Measurements from ENCODE around the gene ZNF14. TPM values are rescaled to one million over a fixed set of nuclear protein-coding genes. Genes with fewer than 3 reads are reported as not detected.
"Not testable (repeated sequence)": the region's sequence is repeated elsewhere in the genome, so short reads cannot be mapped to it uniquely, and the experiment has no call there.

The ZNF14 gene
- 4.6 TPM for total RNA-seq
- long read RNA-seq, transcript ZNF14-201 (4 exons, 2,949 nt) = major isoform, 7 of 7 reads
- long read RNA-seq, partial matches to known transcripts = 0 of 7 reads
- long read RNA-seq, other reads (novel, unspliced or antisense) = 0 of 7 reads

- peak; percentile 95 for DNase-seq (ENCODE audit: low spot score)
- intact Hi-C loops (cut with DNase I) = loop anchor here (2.0 to 5.0 kb wide), 2 partner anchors 44 to 66 kb away; partner anchors contain the start of gene ZNF101
Observed at GRCh38 chr19:19732579-19733501, at the start of gene ZNF14. TSS of gene ZNF14 (minus strand) at chr19:19733112. CDS start at chr19:19732958, 154 bp downstream.

- intact Hi-C loops (cut with DNase I) = not testable (repeated sequence)
Observed at GRCh38 chr19:19781791-19782190, 48.9 kb upstream of the ZNF14 start.

DNA sequence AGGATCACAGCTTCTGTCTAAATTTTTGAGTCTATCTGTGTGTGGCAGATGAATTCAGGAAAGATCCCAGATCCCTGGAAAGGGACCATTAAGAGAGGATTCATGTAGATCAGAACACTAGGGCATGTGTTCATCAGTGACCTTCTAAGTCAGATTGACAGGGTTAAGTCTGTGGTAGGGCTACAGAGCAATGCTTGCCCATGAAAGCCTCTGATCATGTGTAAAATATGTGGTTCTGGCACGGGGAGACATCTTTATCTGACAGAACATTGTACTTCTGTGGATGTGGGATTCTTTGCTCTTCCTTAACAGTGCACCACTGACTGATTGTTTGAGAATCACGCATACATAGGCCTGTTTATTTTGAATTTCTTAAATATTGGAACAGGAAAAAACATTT, 45.8 kb upstream of the ZNF14 start:
- intact Hi-C loops (cut with DNase I) = loop anchor here (5.0 kb wide), 3 partner anchors 44 to 116 kb away; partner anchors contain the start of genes ATP13A1, ZNF253 and ZNF506
- DNase-seq (ENCODE audit: low spot score) = no peak

More at GRCh38 chr19:19781791-19782190, 48.9 kb upstream of the ZNF14 start:
- not testable (repeated sequence) for DNase-seq (ENCODE audit: low spot score)

- intact Hi-C loops (cut with DNase I) = loop anchor here (2.0 to 5.0 kb wide), 4 partner anchors 45 to 115 kb away; partner anchors contain the start of genes ATP13A1, ZNF14, ZNF253 and ZNF506
- no peak for DNase-seq (ENCODE audit: low spot score)
Observed at GRCh38 chr19:19777692-19778091, 44.8 kb upstream of the ZNF14 start.

DNA sequence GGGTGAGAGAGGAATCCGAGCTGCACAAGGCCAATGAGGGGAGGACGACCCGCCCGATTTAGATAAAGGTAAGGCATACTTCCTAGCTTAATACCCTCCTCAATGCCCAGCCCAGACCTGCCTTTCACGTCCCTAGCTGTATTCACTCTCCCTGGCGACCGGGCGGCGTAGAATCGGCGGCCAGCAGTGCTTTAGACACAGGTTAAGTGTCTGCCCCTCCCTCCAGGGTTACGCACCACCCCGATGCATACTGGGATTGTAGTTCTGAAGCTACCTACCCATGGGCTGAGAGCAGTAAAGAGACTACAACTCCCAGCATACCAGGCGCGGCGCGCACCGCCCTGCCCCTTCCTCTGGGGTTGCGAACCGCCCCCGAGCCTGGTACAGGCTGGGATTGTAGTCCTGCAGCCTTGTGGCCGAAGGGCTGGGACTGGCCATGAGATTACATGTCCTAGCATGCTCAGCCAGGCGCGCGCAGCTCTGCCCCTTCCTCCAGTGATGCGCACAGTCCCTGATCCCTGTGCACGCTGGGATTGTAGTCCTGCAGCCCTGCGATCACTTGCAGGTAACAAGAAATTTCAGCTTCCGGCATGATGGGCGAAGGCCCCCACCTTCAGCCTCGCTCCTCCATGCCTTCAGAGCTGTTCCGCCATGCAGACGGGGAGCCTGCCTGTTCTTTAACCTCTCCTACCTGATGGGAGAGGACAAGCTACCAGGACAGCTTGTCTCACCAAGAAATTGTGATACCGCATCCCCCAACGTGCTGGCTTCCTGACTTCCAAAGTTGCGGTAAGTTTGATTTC, 43.5 kb upstream of the ZNF14 start:
- intact Hi-C loops (cut with DNase I) = loop anchor here (2.0 to 5.0 kb wide), 4 partner anchors 44 to 114 kb away; partner anchors contain the start of genes ATP13A1, ZNF14, ZNF253 and ZNF506
- peak; percentile 99 for DNase-seq (ENCODE audit: low spot score)

DNA sequence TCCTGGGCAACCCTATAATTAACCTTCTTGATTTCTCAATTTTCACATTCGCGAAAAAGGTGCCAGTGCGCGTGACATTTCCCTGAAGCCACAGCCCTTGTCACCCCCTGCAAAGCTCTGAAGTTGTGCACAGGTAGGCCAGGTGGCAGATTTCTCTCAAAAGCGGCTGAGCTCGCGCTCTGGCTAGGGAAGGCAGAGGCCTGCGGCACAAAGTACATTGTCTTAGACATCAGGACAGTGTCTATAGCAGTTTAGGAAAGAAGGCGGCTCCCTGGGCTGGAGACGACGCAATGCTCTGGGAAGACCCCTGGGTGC, 42.9 kb upstream of the ZNF14 start:
- intact Hi-C loops (cut with DNase I) = loop anchor here (2.0 to 5.0 kb wide), 4 partner anchors 43 to 114 kb away; partner anchors contain the start of genes ATP13A1, ZNF14, ZNF253 and ZNF506

DNA sequence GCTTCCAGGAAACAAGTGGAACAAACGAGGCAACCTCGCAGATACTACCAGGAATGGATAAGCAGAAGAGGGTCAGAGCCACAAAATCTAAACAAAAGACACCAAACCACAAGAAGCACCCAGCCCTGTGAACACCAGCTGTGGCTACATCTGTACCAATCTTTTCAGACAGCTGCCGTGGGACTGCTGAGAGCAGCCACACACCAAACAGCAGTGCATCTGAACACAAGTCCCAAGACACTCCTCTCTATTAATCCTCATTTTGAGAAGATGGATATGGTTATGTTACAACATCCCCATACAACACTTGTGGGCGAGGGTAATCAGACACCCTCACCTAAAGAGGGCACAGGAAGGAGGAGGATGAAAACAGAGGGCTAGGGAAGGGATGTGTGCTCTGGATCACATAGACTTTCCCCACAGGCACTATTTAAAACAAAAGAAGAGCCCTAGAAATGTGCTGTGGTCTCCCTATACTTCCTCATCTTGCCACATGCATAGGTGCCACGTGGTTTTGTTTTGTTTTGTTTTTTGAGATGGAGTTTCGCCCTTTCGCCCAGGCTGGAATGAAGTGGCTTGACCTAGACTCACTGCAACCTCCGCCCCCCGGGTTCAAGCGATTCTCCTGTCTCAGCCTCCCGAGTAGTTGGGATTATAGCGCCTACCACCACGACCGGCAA, 41.6 kb upstream of the ZNF14 start:
- intact Hi-C loops (cut with DNase I) = loop anchor here (5.0 kb wide), 3 partner anchors 48 to 112 kb away; partner anchors contain the start of genes ATP13A1, ZNF253 and ZNF506
- DNase-seq (ENCODE audit: low spot score) = no peak

More for the DNA sequence above, 42.9 kb upstream of the ZNF14 start:
- no peak for DNase-seq (ENCODE audit: low spot score)

DNA sequence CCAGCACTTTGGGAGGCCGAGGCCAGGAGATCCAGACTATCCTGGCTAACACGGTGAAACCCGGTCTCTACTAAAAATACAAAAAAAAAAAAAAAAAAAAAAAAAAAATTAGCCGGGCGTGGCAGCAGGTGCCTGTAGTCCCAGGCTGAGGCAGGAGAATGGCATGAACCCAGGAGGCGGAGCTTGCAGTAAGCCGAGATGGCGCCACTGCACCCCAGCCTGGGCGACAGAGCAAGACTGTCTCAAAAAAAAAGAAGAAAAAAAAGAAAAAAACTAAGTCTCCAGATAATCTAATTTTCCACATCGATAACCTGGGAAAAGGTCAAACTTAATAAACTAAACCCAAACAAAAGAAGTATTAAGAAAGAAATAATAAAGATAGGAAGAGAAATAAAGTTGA, 39.1 kb upstream of the ZNF14 start:
- intact Hi-C loops (cut with DNase I); DNase-seq (ENCODE audit: low spot score): not testable (repeated sequence)

GRCh38 chr19:19769971-19770370, 37.1 kb upstream of the ZNF14 start:
- intact Hi-C loops (cut with DNase I) = not testable (repeated sequence)

DNA sequence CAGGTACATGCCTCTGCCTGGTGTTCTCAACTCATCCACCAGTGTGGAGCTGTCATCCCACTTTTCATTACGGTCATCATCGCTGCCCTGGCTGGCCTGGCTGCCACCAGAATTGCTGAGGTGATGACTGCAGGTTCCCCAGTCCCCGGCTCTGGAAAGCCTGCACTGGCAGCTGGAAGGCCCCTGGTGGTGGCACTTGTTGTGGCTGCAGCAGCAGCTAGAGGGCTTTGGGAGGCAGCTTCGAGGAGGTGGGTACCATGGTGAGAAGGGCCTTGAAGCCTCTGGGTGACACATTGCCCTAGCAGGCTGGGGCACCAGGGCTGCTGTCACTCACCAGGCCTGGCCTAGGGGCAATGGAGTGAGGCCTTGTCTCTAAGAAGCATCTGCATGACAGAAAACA, 25.3 kb upstream of the ZNF14 start:
- no peak for DNase-seq (ENCODE audit: low spot score)
- intact Hi-C loops (cut with DNase I) = no loop called here

More at GRCh38 chr19:19769971-19770370, 37.1 kb upstream of the ZNF14 start:
- not testable (repeated sequence) for DNase-seq (ENCODE audit: low spot score)

DNA sequence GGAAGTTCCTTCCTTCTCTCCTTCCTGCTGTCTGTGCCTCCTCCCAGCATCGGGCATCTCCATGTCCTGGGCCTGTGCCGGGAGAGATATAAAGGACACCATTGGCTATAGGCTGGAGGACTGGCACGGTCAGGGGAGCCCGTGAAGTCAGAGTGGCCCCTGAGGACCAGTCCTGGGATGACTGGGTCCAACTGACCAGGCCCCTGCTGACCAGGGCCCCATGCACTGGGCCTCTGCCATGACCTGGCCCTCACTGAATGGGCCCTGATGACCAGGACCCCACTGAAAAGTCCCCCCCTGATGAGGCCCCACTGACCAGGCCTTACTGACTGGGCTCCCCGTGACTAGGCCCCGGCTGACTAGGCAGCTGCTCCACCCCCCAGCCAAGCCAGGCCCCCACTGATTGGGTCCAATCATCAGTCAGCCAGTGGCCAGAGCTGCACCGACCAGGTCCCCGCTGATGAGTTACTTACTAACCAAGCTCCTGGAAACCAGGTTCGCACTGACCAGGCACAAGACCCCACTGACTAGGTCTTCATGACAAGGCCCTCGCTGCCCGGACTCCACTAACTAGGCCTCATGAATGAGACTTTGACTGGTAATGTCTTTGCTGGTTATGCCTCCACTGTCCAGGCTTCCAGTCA, 20.0 kb upstream of the ZNF14 start:
- DNase-seq (ENCODE audit: low spot score) = no peak
- intact Hi-C loops (cut with DNase I) = no loop called here

DNA sequence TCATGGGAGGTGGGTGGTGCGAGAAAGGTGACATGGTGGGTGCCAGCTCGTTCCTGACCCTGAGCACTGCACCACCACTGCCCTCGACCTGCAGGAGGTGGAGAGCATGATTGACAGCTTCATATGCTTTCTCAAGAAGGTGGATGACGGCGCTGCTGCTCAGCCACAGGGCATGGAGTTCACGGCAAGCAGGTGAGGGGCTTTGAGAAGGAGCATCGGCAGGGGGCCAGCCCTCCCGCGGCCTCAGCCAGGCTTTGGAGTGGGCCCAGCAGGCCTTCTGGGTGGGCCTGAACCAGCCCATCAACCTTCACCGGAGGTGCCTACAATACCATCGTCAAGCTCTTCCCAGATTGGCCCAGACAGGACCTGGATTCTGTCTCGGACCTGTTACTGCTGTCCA, 18.9 kb upstream of the ZNF14 start:
- intact Hi-C loops (cut with DNase I) = no loop called here
- no peak for DNase-seq (ENCODE audit: low spot score)

DNA sequence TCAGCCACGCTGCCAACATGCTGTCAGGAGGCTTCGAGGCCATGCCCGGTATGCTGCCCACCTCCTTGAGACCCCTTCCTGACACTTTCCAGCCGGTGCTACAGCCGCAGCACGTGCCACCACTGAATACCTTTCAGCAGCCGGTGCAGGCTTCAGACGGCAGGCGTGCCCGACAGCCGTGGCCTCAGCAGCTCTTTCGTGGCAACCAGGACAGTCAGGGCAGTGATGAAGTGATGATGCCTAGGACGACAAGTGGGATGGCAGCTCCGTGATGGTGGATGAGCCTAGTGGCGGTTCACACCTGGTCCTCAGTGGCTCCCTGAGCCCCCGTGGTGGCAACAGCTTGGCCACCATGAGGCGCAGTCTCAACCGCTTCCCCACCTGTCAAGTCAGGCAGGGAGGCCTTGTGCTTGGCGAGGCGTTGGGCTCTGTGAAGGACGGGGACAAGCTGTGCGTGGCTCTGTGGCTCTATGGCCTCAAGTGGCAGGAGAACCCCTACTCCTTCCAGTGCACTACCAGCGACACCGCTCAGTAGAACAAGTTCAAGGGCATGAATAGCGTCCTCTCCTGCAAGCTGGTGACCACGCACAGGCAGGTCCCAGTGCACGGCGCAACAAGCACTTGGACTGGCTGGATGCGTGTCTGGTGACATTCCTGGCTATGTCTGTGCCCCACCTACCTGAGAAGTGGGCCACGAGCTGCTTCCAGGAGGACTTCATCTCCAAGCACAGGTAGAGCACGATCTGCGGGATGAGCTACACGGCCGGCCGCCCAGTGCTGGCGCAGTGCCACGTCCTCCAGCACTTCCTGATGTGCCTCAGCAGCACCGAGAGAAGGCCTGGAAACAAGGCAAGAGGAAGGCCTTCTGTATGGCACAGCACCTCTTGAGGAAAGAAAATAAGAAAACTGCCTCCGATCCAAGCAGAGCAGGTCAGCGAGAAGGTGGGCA, 18.2 kb upstream of the ZNF14 start:
- no peak for DNase-seq (ENCODE audit: low spot score)
- intact Hi-C loops (cut with DNase I) = no loop called here

GRCh38 chr19:19749908-19750841, 17.3 kb upstream of the ZNF14 start:
- intact Hi-C loops (cut with DNase I) = no loop called here
- no peak for DNase-seq (ENCODE audit: low spot score)

GRCh38 chr19:19749117-19749907, 16.4 kb upstream of the ZNF14 start:
- intact Hi-C loops (cut with DNase I) = no loop called here
- no peak for DNase-seq (ENCODE audit: low spot score)
